MG63 (cell line): ENCODE data around the gene PDLIM5. TPM values are rescaled to one million over a fixed set of nuclear protein-coding genes. Genes with fewer than 3 reads are reported as not detected.

ENCODE experiments used
- DNase-seq: peaks from one replicate; pipeline ENCODE4 v3.0.0-alpha.2; 2020
- H3K27me3 ChIP-seq: fragments of 250-450 bp; sonication (Bioruptor Pico); 2 replicates; pipeline ENCODE4 v1.5.1; 2020; ENCODE audit warnings: mild to moderate bottlenecking, moderate library complexity
- H3K36me3 ChIP-seq: fragments of 250-450 bp; sonication (Bioruptor Pico); 2 replicates; pipeline ENCODE4 v1.5.1; 2020; ENCODE audit warnings: mild to moderate bottlenecking, moderate library complexity
- H3K4me3 ChIP-seq: fragments of 250-450 bp; sonication (Bioruptor Pico); 2 replicates; pipeline ENCODE4 v1.5.1; 2020; ENCODE audit warnings: mild to moderate bottlenecking, moderate library complexity
- H3K9me3 ChIP-seq: fragments of 250-450 bp; sonication (Bioruptor Pico); 2 replicates; pipeline ENCODE4 v1.5.1; 2020; ENCODE audit warnings: mild to moderate bottlenecking, moderate library complexity
- total RNA-seq: library from RNA; depleted of rRNA; stranded (reverse); fragments of >200 nt; shearing (Covaris generic); gene quantifications from 2 replicates; pipeline ENCODE4 v1.2.3, GENCODE V29; 2014; ENCODE audit warnings: low replicate concordance

The PDLIM5 gene
- total RNA-seq, 1 experiment from 2014 or later = 19.4 TPM

- no peak for DNase-seq
- peaks cover 8% of the 10 kb centered on the region for H3K36me3 ChIP-seq
Measured at GRCh38 chr4:94451051-94451694, 569 bp upstream of the PDLIM5 start.

GRCh38 chr4:94452476-94453371, 982 bp downstream of the PDLIM5 start:
- H3K27me3 ChIP-seq = no peaks in the 10 kb centered on the region
- peaks cover 15% of the 10 kb centered on the region for H3K36me3 ChIP-seq
- DNase-seq = peak; percentile 83
- H3K9me3 ChIP-seq = no peaks in the 10 kb centered on the region
- H3K4me3 ChIP-seq = peak overlapping the region; percentile 87

More at GRCh38 chr4:94451051-94451694, 569 bp upstream of the PDLIM5 start:
- Histone ChIP-seq H3K27me3 (no peaks in the 10 kb centered on the region), H3K9me3 (no peaks in the 10 kb centered on the region), H3K4me3 (peak overlapping the region; percentile 87)

- Histone ChIP-seq H3K9me3 (no peaks in the 10 kb centered on the region), H3K4me3 (peak overlapping the region; percentile 87), H3K27me3 (no peaks in the 10 kb centered on the region), H3K36me3 (peaks cover 15% of the 10 kb centered on the region)
- no peak for DNase-seq
Measured at GRCh38 chr4:94453391-94453963, 1.7 kb downstream of the PDLIM5 start.

GRCh38 chr4:94454405-94454804, 2.7 kb downstream of the PDLIM5 start:
- H3K4me3 ChIP-seq = peak overlapping the region; percentile 87
- DNase-seq = no peak
- H3K9me3 ChIP-seq = no peaks in the 10 kb centered on the region
- peaks cover 15% of the 10 kb centered on the region for H3K36me3 ChIP-seq
- H3K27me3 ChIP-seq = no peaks in the 10 kb centered on the region

- Histone ChIP-seq H3K36me3 (peaks cover 15% of the 10 kb centered on the region), H3K4me3 (peak overlapping the region; percentile 87), H3K27me3 (no peaks in the 10 kb centered on the region), H3K9me3 (no peaks in the 10 kb centered on the region)
- peak; percentile 77 for DNase-seq
Measured at GRCh38 chr4:94455081-94455480, 3.3 kb downstream of the PDLIM5 start.

- H3K27me3 ChIP-seq = no peaks in the 10 kb centered on the region
- DNase-seq = peak; percentile 15
- no peaks in the 10 kb centered on the region for H3K9me3 ChIP-seq
- no peak overlapping the region for H3K4me3 ChIP-seq
- peaks cover 15% of the 10 kb centered on the region for H3K36me3 ChIP-seq
Measured at GRCh38 chr4:94457692-94458106, 6.0 kb downstream of the PDLIM5 start.

GRCh38 chr4:94458682-94459081, 6.9 kb downstream of the PDLIM5 start:
- H3K27me3 ChIP-seq = no peaks in the 10 kb centered on the region
- peaks cover 15% of the 10 kb centered on the region for H3K36me3 ChIP-seq
- no peak overlapping the region for H3K4me3 ChIP-seq
- no peaks in the 10 kb centered on the region for H3K9me3 ChIP-seq
- DNase-seq = no peak

GRCh38 chr4:94459462-94460161, 7.9 kb downstream of the PDLIM5 start:
- peaks cover 15% of the 10 kb centered on the region for H3K36me3 ChIP-seq
- no peak for DNase-seq
- no peaks in the 10 kb centered on the region for H3K27me3 ChIP-seq
- H3K4me3 ChIP-seq = no peak overlapping the region
- H3K9me3 ChIP-seq = no peaks in the 10 kb centered on the region

GRCh38 chr4:94461506-94461905, 9.8 kb downstream of the PDLIM5 start:
- no peaks in the 10 kb centered on the region for H3K9me3 ChIP-seq
- H3K36me3 ChIP-seq = peaks cover 4% of the 10 kb centered on the region
- H3K27me3 ChIP-seq = no peaks in the 10 kb centered on the region
- no peak for DNase-seq
- H3K4me3 ChIP-seq = no peak overlapping the region

GRCh38 chr4:94462572-94462971, 10.8 kb downstream of the PDLIM5 start:
- Histone ChIP-seq H3K36me3 (no peaks in the 10 kb centered on the region; the same call in none of the 2 replicates), H3K9me3 (no peaks in the 10 kb centered on the region), H3K4me3 (no peak overlapping the region), H3K27me3 (no peaks in the 10 kb centered on the region)
- no peak for DNase-seq

- no peak overlapping the region for H3K4me3 ChIP-seq
- no peaks in the 10 kb centered on the region; the same call in none of the 2 replicates for H3K36me3 ChIP-seq
- H3K27me3 ChIP-seq = no peaks in the 10 kb centered on the region
- H3K9me3 ChIP-seq = no peaks in the 10 kb centered on the region
- no peak for DNase-seq
Measured at GRCh38 chr4:94463771-94464170, 12.0 kb downstream of the PDLIM5 start.

- H3K27me3 ChIP-seq = no peaks in the 10 kb centered on the region
- H3K4me3 ChIP-seq = no peak overlapping the region
- H3K36me3 ChIP-seq = peaks cover 8% of the 10 kb centered on the region; the same call in 1 of the 2 replicates
- H3K9me3 ChIP-seq = peaks cover 4% of the 10 kb centered on the region; the same call in 1 of the 2 replicates
- no peak for DNase-seq
Measured at GRCh38 chr4:94466371-94466770, 14.6 kb downstream of the PDLIM5 start.

- peaks cover 4% of the 10 kb centered on the region; the same call in 1 of the 2 replicates for H3K9me3 ChIP-seq
- no peak for DNase-seq
Measured at GRCh38 chr4:94466923-94467322, 15.2 kb downstream of the PDLIM5 start.

GRCh38 chr4:94468093-94468769, 16.5 kb downstream of the PDLIM5 start:
- no peak overlapping the region for H3K4me3 ChIP-seq
- H3K9me3 ChIP-seq = peaks cover 4% of the 10 kb centered on the region; the same call in 1 of the 2 replicates
- no peak for DNase-seq
- no peaks in the 10 kb centered on the region for H3K27me3 ChIP-seq
- H3K36me3 ChIP-seq = peaks cover 10% of the 10 kb centered on the region

More at GRCh38 chr4:94466923-94467322, 15.2 kb downstream of the PDLIM5 start:
- Histone ChIP-seq H3K27me3 (no peaks in the 10 kb centered on the region), H3K36me3 (peaks cover 8% of the 10 kb centered on the region; the same call in 1 of the 2 replicates), H3K4me3 (no peak overlapping the region)

- H3K9me3 ChIP-seq = peaks cover 4% of the 10 kb centered on the region; the same call in 1 of the 2 replicates
- peaks cover 10% of the 10 kb centered on the region for H3K36me3 ChIP-seq
- H3K4me3 ChIP-seq = no peak overlapping the region
- DNase-seq = no peak
- no peaks in the 10 kb centered on the region for H3K27me3 ChIP-seq
Measured at GRCh38 chr4:94469221-94469784, 17.6 kb downstream of the PDLIM5 start.

- Histone ChIP-seq H3K4me3 (no peak overlapping the region), H3K36me3 (peaks cover 10% of the 10 kb centered on the region), H3K9me3 (peaks cover 4% of the 10 kb centered on the region; the same call in 1 of the 2 replicates), H3K27me3 (no peaks in the 10 kb centered on the region)
- no peak for DNase-seq
Measured at GRCh38 chr4:94470132-94470531, 18.4 kb downstream of the PDLIM5 start.
